Neural cell (in vitro differentiated cells): ENCODE data around the gene LYRM7. TPM values are rescaled to one million over a fixed set of nuclear protein-coding genes. Genes with fewer than 3 reads are reported as not detected.

Source experiments
- H2AFZ ChIP-seq: fragments of 200-600, 300-800 bp; sonication (generic), shearing (Covaris generic); 2 replicates; pipeline ENCODE4 v1.6.0; 2014; ENCODE audit warnings: low read depth, mild to moderate bottlenecking, antibody characterized with exemption, low read length, moderate library complexity
- H3F3A ChIP-seq: fragments of 200-600 bp; shearing (Covaris generic); 2 replicates; pipeline ENCODE4 v1.6.1; 2016; ENCODE audit warnings: mild to moderate bottlenecking, moderate library complexity, mixed read lengths, antibody characterized with exemption, low read length; ENCODE audit not compliant: insufficient read depth, poor library complexity, severe bottlenecking
- H3K27ac ChIP-seq: fragments of 200-600, 300-800 bp; sonication (generic), shearing (Covaris generic); 2 replicates; pipeline ENCODE4 v1.5.1; 2014; ENCODE audit warnings: mild to moderate bottlenecking, low read length, moderate library complexity
- H3K27me3 ChIP-seq: fragments of 300-800, 200-600 bp; sonication (generic), shearing (Covaris generic); 2 replicates; pipeline ENCODE4 v1.6.0; 2014; ENCODE audit warnings: mild to moderate bottlenecking, low read depth, low read length, moderate library complexity; ENCODE audit not compliant: insufficient read depth
- H3K36me3 ChIP-seq: fragments of 300-800, 200-600 bp; sonication (generic), shearing (Covaris generic); 2 replicates; pipeline ENCODE4 v1.5.1; 2014; ENCODE audit warnings: mild to moderate bottlenecking, antibody characterized with exemption, low read length, moderate library complexity; ENCODE audit not compliant: insufficient read depth
- H3K4me2 ChIP-seq: fragments of 300-800, 200-600 bp; sonication (generic), shearing (Covaris generic); 2 replicates; pipeline ENCODE4 v1.6.0; 2014; ENCODE audit warnings: mild to moderate bottlenecking, low read length
- H3K4me3 ChIP-seq: fragments of 300-800, 200-600 bp; sonication (generic), shearing (Covaris generic); 2 replicates; pipeline ENCODE4 v1.5.1; 2014; ENCODE audit warnings: mild to moderate bottlenecking, low read length, moderate library complexity
- H3K79me2 ChIP-seq: fragments of 200-600 bp; shearing (Covaris generic); replicated peaks from 2 replicates; pipeline ENCODE4 v1.6.0; 2014; ENCODE audit warnings: mild to moderate bottlenecking, low read length, moderate library complexity; ENCODE audit not compliant: insufficient read depth
- H3K9ac ChIP-seq: fragments of 300-800, 200-600 bp; sonication (generic), shearing (Covaris generic); 2 replicates; pipeline ENCODE4 v1.6.1; 2016; ENCODE audit warnings: mild to moderate bottlenecking, low read length, mixed read lengths
- H3K9me2 ChIP-seq: fragments of 200-600 bp; shearing (Covaris generic); 2 replicates; pipeline ENCODE4 v1.6.1; 2016; ENCODE audit warnings: mild to moderate bottlenecking, low read length, mixed read lengths; ENCODE audit not compliant: insufficient read depth
- H3K9me3 ChIP-seq: fragments of 200-600, 300-800 bp; sonication (generic), shearing (Covaris generic); 2 replicates; pipeline ENCODE4 v1.6.1; 2016; ENCODE audit warnings: mild to moderate bottlenecking, mixed run types, low read length, moderate library complexity, mixed read lengths
- H4K20me1 ChIP-seq: fragments of 200-600 bp; shearing (Covaris generic); 2 replicates; pipeline ENCODE4 v1.6.1; 2016; ENCODE audit warnings: mild to moderate bottlenecking, mixed run types; ENCODE audit not compliant: insufficient read depth
- CTCF ChIP-seq: fragments of 450-650 bp; IDR thresholded peaks from 2 replicates; pipeline ENCODE4 v1.5.1; 2014; ENCODE audit warnings: antibody characterized with exemption, mild to moderate bottlenecking, moderate library complexity; ENCODE audit not compliant: poor library complexity, severe bottlenecking
- EP300 ChIP-seq: fragments of 450-650 bp; conservative IDR thresholded peaks from 2 replicates; pipeline ENCODE4 v1.6.1; 2014; ENCODE audit warnings: antibody characterized with exemption, mild to moderate bottlenecking, moderate library complexity; ENCODE audit not compliant: poor library complexity, severe bottlenecking
- EZH2 ChIP-seq: fragments of 200-600, 300-800 bp; shearing (Covaris generic), sonication (generic); IDR thresholded peaks from 2 replicates; pipeline ENCODE4 v1.6.1; 2014; ENCODE audit warnings: antibody characterized with exemption, low read length, borderline replicate concordance, mild to moderate bottlenecking; ENCODE audit not compliant: insufficient read depth, poor library complexity, severe bottlenecking
- MXI1 ChIP-seq: fragments of 450-650 bp; conservative IDR thresholded peaks from 2 replicates; pipeline ENCODE4 v1.6.1; 2014; ENCODE audit warnings: antibody characterized with exemption, mild to moderate bottlenecking; ENCODE audit not compliant: poor library complexity, severe bottlenecking
- POLR2AphosphoS5 ChIP-seq: IDR thresholded peaks from 2 replicates; pipeline ENCODE4 v1.6.1; 2012
- RAD21 ChIP-seq: fragments of 450-650 bp; conservative IDR thresholded peaks from 2 replicates; pipeline ENCODE4 v1.6.1; 2014; ENCODE audit warnings: antibody characterized with exemption, mild to moderate bottlenecking, moderate library complexity
- REST ChIP-seq: IDR thresholded peaks from 2 replicates; pipeline ENCODE4 v1.6.1; 2012; ENCODE audit warnings: borderline replicate concordance
- SMC3 ChIP-seq: fragments of 450-650 bp; conservative IDR thresholded peaks from 2 replicates; pipeline ENCODE4 v1.6.1; 2014; ENCODE audit warnings: antibody characterized with exemption, mild to moderate bottlenecking, moderate library complexity; ENCODE audit not compliant: poor library complexity
- polyA plus RNA-seq: library from polyadenylated mRNA; depleted of rRNA; stranded (reverse); fragments of >200 nt; gene quantifications from 2 replicates; pipeline ENCODE4 v1.2.3, GENCODE V29; 2014

Gene LYRM7
- polyA plus RNA-seq, 1 donor from 2014 or later = 8.3 TPM

- H3K27ac ChIP-seq = no peak overlapping the region
- H3K4me3 ChIP-seq = no peak overlapping the region
- no peak for TF ChIP-seq EZH2
- no peak for TF ChIP-seq MXI1
- TF ChIP-seq SMC3 = no peak
- TF ChIP-seq REST = no peak
- no peaks in the 10 kb centered on the region for H3K79me2 ChIP-seq
- no peak overlapping the region for H3K9ac ChIP-seq
- no peaks in the 10 kb centered on the region for H3K27me3 ChIP-seq
- H3K9me2 ChIP-seq = no peaks in the 10 kb centered on the region
- H2AFZ ChIP-seq = no peak overlapping the region
- H3K9me3 ChIP-seq = no peaks in the 10 kb centered on the region
- H4K20me1 ChIP-seq = no peaks in the 10 kb centered on the region
- no peaks in the 10 kb centered on the region for H3F3A ChIP-seq
- no peak overlapping the region for H3K4me2 ChIP-seq
- no peaks in the 10 kb centered on the region for H3K36me3 ChIP-seq
These were observed 39.4 kb downstream of the LYRM7 start for GRCh38 chr5:131210151-131210510.

GRCh38 chr5:131211669-131212068 lies 40.9 kb downstream of the LYRM7 start:
- TF ChIP-seq SMC3 (no peak), RAD21 (no peak), EZH2 (no peak)
- Histone ChIP-seq H3K79me2 (no peaks in the 10 kb centered on the region), H3F3A (no peaks in the 10 kb centered on the region), H3K27me3 (no peaks in the 10 kb centered on the region), H3K9me3 (no peaks in the 10 kb centered on the region), H3K4me3 (no peak overlapping the region), H3K27ac (no peak overlapping the region), H3K36me3 (no peaks in the 10 kb centered on the region), H3K9me2 (no peaks in the 10 kb centered on the region), H2AFZ (no peak overlapping the region), H4K20me1 (no peaks in the 10 kb centered on the region), H3K4me2 (no peak overlapping the region), H3K9ac (no peak overlapping the region)

GRCh38 chr5:131212471-131213021 lies 41.8 kb downstream of the LYRM7 start:
- Histone ChIP-seq H3F3A (no peaks in the 10 kb centered on the region), H3K27me3 (no peaks in the 10 kb centered on the region), H3K36me3 (no peaks in the 10 kb centered on the region), H3K79me2 (no peaks in the 10 kb centered on the region), H2AFZ (no peak overlapping the region), H3K4me2 (no peak overlapping the region), H3K4me3 (no peak overlapping the region), H3K9me3 (no peaks in the 10 kb centered on the region), H3K9me2 (no peaks in the 10 kb centered on the region), H4K20me1 (no peaks in the 10 kb centered on the region), H3K27ac (no peak overlapping the region), H3K9ac (no peak overlapping the region)
- no peak for TF ChIP-seq RAD21
- TF ChIP-seq MXI1 = no peak
- no peak for TF ChIP-seq CTCF
- no peak for TF ChIP-seq SMC3
- no peak for TF ChIP-seq REST
- TF ChIP-seq EZH2 = no peak
- no peak for TF ChIP-seq POLR2AphosphoS5
- no peak for TF ChIP-seq EP300
